PC-3 (cell line): ENCODE data around the gene EPS8L3. TPM values are rescaled to one million over a fixed set of nuclear protein-coding genes. Genes with fewer than 3 reads are reported as not detected.

ENCODE experiments used
- ATAC-seq: fragments of 200-7000 bp; cut with Tn5 transposase; 2 replicates; pipeline ENCODE4 v1.9.1; 2020; ENCODE audit warnings: mild to moderate bottlenecking, moderate library complexity
- BruUV-seq: library from RNA; stranded (reverse); fragments of 400-500 nt; replicated peaks from 2 replicates; lab custom pipeline; 2021; lab: Mats Ljungman, UMichigan
- CTCF ChIA-PET: fragments of 300-600 bp; sonication (Branson Sonifier 250); formaldehyde crosslinking; loops from one replicate; lab custom pipeline; 2022; ENCODE audit warnings: antibody characterized with exemption; lab: Charles Lee
- POLR2A ChIA-PET: fragments of 300-600 bp; sonication (Branson Sonifier 250); formaldehyde crosslinking; loops from one replicate; lab custom pipeline; 2022; ENCODE audit warnings: antibody characterized with exemption; ENCODE audit not compliant: unreplicated experiment; lab: Charles Lee
- DNase-seq: peaks from one replicate; pipeline ENCODE4 v3.0.0-alpha.2; 2015
- H2AFZ ChIP-seq: fragments of 300-600 bp; sonication (generic); 2 replicates; pipeline ENCODE4 v1.6.0; 2016; ENCODE audit warnings: antibody characterized with exemption, low read length
- H3F3A ChIP-seq: fragments of 300-600 bp; sonication (generic); one replicate; pipeline ENCODE4 v1.6.0; 2017; ENCODE audit warnings: antibody characterized with exemption, low read length, control low read depth, mild to moderate bottlenecking; ENCODE audit not compliant: unreplicated experiment
- H3K27ac ChIP-seq: fragments of 300-600 bp; sonication (generic); 2 replicates; pipeline ENCODE4 v1.5.1; 2016; ENCODE audit warnings: mild to moderate bottlenecking, low read length
- H3K27me3 ChIP-seq: fragments of 300-600 bp; sonication (generic); 2 replicates; pipeline ENCODE4 v1.6.1; 2016; ENCODE audit warnings: low read length, mixed read lengths
- H3K36me3 ChIP-seq: fragments of 300-600 bp; sonication (generic); 2 replicates; pipeline ENCODE4 v1.6.1; 2016; ENCODE audit warnings: low read depth, mixed run types, low read length, mixed read lengths
- H3K4me1 ChIP-seq: fragments of 300-600 bp; sonication (generic); 2 replicates; pipeline ENCODE4 v1.5.1; 2016; ENCODE audit warnings: low read length; ENCODE audit not compliant: insufficient read depth
- H3K4me2 ChIP-seq: fragments of 300-600 bp; sonication (generic); 2 replicates; pipeline ENCODE4 v1.6.0; 2016; ENCODE audit warnings: low read length
- H3K4me3 ChIP-seq: fragments of 300-600 bp; sonication (generic); 2 replicates; pipeline ENCODE4 v1.5.1; 2016; ENCODE audit warnings: mild to moderate bottlenecking, low read length, mixed read lengths
- H3K79me2 ChIP-seq: fragments of 300-600 bp; sonication (generic); 2 replicates; pipeline ENCODE4 v1.6.1; 2017; ENCODE audit warnings: low read length, mixed read lengths
- H3K9ac ChIP-seq: fragments of 300-600 bp; sonication (generic); 2 replicates; pipeline ENCODE4 v1.6.0; 2016; ENCODE audit warnings: mild to moderate bottlenecking, low read length
- H3K9me2 ChIP-seq: fragments of 300-600 bp; sonication (generic); replicated peaks from 2 replicates; pipeline ENCODE4 v1.6.1; 2016; ENCODE audit warnings: mixed run types, low read length, mixed read lengths
- H3K9me3 ChIP-seq: fragments of 300-600 bp; sonication (generic); 2 replicates; pipeline ENCODE4 v1.6.1; 2016; ENCODE audit warnings: low read length, mixed read lengths
- H4K20me1 ChIP-seq: fragments of 300-600 bp; sonication (generic); 2 replicates; pipeline ENCODE4 v1.6.1; 2016; ENCODE audit warnings: low read length, mixed read lengths
- EZH2 ChIP-seq: fragments of 300-600 bp; sonication (generic); IDR thresholded peaks from one replicate; pipeline ENCODE4 v1.6.1; 2017; ENCODE audit warnings: antibody characterized with exemption, mild to moderate bottlenecking, low read length; ENCODE audit not compliant: unreplicated experiment
- EZH2phosphoT487 ChIP-seq: fragments of 300-600 bp; sonication (generic); IDR thresholded peaks from 2 replicates; pipeline ENCODE4 v1.6.1; 2018; ENCODE audit warnings: mild to moderate bottlenecking, antibody characterized with exemption, low read length, borderline replicate concordance
- intact Hi-C: fragments of 100-400 bp; cut with micrococcal nuclease; formaldehyde crosslinking; loops from 2 replicates; pipeline ENCODE4 v1.9.0; 2023
- total RNA-seq: library from RNA; depleted of rRNA; stranded (reverse); fragments of >200 nt; gene quantifications from 2 replicates; pipeline ENCODE4 v1.2.3, GENCODE V29; 2014
- TF ChIP-seq, protein P1 (sequence below): fragments of 300-600 bp; sonication (generic); conservative IDR thresholded peaks from 2 replicates; pipeline ENCODE4 v1.5.1; 2017; ENCODE audit warnings: antibody characterized with exemption, low read depth, mild to moderate bottlenecking, low read length

The EPS8L3 gene
- total RNA-seq, 1 experiment from 2014 or later, result not detected

DNA sequence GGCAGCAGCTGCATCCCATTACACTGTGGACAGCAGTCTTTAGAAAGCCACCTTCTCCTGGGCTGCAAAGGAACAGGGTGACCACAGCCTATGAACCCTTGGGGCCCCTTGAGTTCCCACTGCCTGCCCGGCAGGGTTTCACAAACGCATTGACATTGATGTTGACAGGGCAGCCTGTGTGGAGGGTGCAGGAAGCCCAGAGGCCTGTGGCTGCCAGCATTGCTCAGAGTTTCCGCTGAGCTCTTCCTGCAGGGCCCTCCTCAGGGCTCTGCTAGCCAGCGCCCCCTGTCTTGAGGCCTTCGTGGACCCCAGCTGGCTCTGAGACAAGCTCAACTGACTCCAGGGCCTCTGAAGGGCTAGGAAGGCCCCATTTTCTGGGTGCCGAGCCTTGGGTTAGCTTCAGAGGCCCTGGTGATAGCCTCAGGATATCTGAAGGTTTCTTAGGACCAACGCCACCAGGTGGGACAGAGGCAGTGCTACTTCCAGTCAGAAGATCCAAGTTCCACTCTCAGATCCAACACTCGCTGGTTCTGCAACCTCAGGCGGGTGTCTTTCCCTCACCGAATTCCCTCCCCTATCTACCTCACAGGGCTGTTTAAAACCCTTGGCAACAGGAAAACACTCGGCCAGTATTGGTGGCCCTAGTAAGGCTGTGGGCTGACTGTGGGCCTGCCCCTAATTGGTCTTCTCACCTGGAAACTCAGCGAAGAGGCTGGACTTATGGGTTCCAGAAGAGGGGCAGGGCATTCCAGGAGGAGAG is 27.2 kb upstream of the EPS8L3 start:
- CTCF ChIA-PET, result interaction anchor here (0.6 to 1.1 kb wide), 2 partner anchors 9 to 193 kb away, joined by 3 to 5 read pairs; partner anchors contain the start of gene AHCYL1
- Histone ChIP-seq H3K36me3 (no peaks in the 10 kb centered on the region), H3K79me2 (no peaks in the 10 kb centered on the region), H3K4me2 (no peak overlapping the region), H3K4me1 (peaks cover 53% of the 10 kb centered on the region), H3K27me3 (no peaks in the 10 kb centered on the region), H3K4me3 (no peak overlapping the region), H3K27ac (no peak overlapping the region), H3K9me3 (no peaks in the 10 kb centered on the region), H2AFZ (no peak overlapping the region), H3K9ac (no peak overlapping the region), H3K9me2 (no peaks in the 10 kb centered on the region), H4K20me1 (no peaks in the 10 kb centered on the region), H3F3A (no peaks in the 10 kb centered on the region)
- no TSS peak for BruUV-seq
- TF ChIP-seq EZH2phosphoT487 (no peak), EZH2 (no peak)
- TF ChIP-seq, protein P1, sequence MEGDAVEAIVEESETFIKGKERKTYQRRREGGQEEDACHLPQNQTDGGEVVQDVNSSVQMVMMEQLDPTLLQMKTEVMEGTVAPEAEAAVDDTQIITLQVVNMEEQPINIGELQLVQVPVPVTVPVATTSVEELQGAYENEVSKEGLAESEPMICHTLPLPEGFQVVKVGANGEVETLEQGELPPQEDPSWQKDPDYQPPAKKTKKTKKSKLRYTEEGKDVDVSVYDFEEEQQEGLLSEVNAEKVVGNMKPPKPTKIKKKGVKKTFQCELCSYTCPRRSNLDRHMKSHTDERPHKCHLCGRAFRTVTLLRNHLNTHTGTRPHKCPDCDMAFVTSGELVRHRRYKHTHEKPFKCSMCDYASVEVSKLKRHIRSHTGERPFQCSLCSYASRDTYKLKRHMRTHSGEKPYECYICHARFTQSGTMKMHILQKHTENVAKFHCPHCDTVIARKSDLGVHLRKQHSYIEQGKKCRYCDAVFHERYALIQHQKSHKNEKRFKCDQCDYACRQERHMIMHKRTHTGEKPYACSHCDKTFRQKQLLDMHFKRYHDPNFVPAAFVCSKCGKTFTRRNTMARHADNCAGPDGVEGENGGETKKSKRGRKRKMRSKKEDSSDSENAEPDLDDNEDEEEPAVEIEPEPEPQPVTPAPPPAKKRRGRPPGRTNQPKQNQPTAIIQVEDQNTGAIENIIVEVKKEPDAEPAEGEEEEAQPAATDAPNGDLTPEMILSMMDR, result no peak
- no peak for DNase-seq
- intact Hi-C loops, result no loop called here
- no peak for ATAC-seq
- POLR2A ChIA-PET, result no interaction called here

DNA sequence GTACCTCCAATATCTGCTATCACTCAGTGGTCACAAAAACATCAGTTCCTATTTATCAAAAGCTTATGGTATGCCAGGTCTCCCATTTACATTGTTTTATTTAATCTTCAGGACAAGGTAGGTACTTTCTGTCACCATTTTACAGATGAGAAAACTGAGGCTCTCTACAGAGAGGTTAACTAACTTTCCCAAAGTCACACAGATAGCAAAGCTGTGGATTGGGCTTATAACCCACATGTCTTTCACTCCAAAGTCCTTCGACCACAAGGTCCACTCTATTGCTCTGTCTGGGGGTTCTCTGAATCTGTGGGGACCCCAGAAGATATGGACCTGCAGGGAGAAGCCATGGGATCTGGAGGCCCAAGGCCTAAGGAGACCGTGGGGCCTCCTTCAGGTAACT is 26.6 kb upstream of the EPS8L3 start:
- ChIA-PET POLR2A (no interaction called here), CTCF (interaction anchor here (0.6 to 1.1 kb wide), 2 partner anchors 8 to 194 kb away, joined by 3 to 5 read pairs; partner anchors contain the start of gene AHCYL1)
- Histone ChIP-seq H3K27ac (no peak overlapping the region), H3K9ac (no peak overlapping the region), H3K4me2 (no peak overlapping the region), H3K79me2 (no peaks in the 10 kb centered on the region), H2AFZ (no peak overlapping the region), H3K4me3 (no peak overlapping the region), H3K9me2 (no peaks in the 10 kb centered on the region), H3K27me3 (no peaks in the 10 kb centered on the region), H3K9me3 (no peaks in the 10 kb centered on the region), H3F3A (no peaks in the 10 kb centered on the region), H4K20me1 (no peaks in the 10 kb centered on the region), H3K4me1 (peaks cover 53% of the 10 kb centered on the region), H3K36me3 (no peaks in the 10 kb centered on the region)
- no TSS peak for BruUV-seq
- no peak for TF ChIP-seq EZH2phosphoT487
- no peak for DNase-seq
- ATAC-seq, result no peak
- intact Hi-C loops, result no loop called here

DNA sequence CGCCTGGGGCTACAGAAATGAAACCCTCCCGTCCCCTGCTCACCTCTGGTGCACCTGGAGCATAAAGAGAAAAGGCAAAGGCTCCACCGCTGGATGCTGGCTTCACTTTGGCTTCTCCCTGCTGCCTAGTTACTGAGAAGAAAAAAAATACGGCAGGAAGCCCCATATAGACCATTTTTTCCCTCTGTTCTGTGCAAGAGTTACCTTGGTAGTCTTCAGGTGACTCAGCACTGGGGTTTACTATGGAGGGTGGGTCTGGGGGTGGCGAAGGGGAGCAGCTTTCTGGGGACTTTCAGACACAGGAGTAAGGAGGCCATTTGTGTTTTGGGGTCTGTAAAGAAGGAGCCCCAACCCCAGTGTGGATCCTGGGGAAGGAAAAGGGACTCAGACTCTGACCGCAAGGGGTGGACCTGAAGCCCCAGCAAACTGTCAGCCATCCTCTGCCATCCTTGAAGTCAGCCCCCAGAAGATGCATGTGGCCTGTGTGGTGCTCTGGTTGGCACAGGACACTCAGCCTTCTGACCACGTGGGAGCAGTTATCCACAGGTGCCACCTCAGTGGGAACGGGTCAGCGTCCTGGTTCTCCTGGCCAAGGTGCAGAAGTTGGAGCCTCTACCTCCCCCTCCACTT is 25.9 kb upstream of the EPS8L3 start:
- H3K4me2 ChIP-seq, result no peak overlapping the region

More for the DNA sequence above, 25.9 kb upstream of the EPS8L3 start:
- H3K9ac ChIP-seq, result no peak overlapping the region
- POLR2A ChIA-PET, result no interaction called here
- intact Hi-C loops, result no loop called here
- no peak overlapping the region for H3K4me3 ChIP-seq
- CTCF ChIA-PET, result interaction anchor here (0.6 to 0.7 kb wide), 2 partner anchors 38 to 195 kb away, joined by 4 read pairs; partner anchors contain the start of gene AHCYL1
- TF ChIP-seq, protein P1, result no peak
- TF ChIP-seq EZH2phosphoT487 (no peak), EZH2 (no peak)
- H4K20me1 ChIP-seq, result no peaks in the 10 kb centered on the region
- H3F3A ChIP-seq, result no peaks in the 10 kb centered on the region
- no peaks in the 10 kb centered on the region for H3K9me3 ChIP-seq
- no peak overlapping the region for H2AFZ ChIP-seq
- H3K9me2 ChIP-seq, result no peaks in the 10 kb centered on the region
- no TSS peak for BruUV-seq
- DNase-seq, result no peak
- no peaks in the 10 kb centered on the region for H3K27me3 ChIP-seq
- ATAC-seq, result no peak
- H3K79me2 ChIP-seq, result no peaks in the 10 kb centered on the region
- H3K36me3 ChIP-seq, result no peaks in the 10 kb centered on the region
- peaks cover 53% of the 10 kb centered on the region for H3K4me1 ChIP-seq
- no peak overlapping the region for H3K27ac ChIP-seq
